HCT116 (cell line): ENCODE measurements around the gene TOLLIP. TPM values are rescaled to one million over a fixed set of nuclear protein-coding genes. Genes with fewer than 3 reads are reported as not detected.

Experiments
- ATAC-seq: fragments of 200-7000 bp; cut with Tn5 transposase; 2 replicates; pipeline ENCODE4 v1.9.1; 2020; ENCODE audit warnings: mild to moderate bottlenecking, moderate library complexity
- BruUV-seq: library from RNA; stranded (reverse); fragments of 400-500 nt; replicated peaks from 2 replicates; lab custom pipeline; 2021; lab: Mats Ljungman, UMichigan
- CTCF ChIA-PET: fragments of 300-600 bp; sonication (Branson Sonifier 250); formaldehyde crosslinking; loops from one replicate; lab custom pipeline; 2021; ENCODE audit warnings: antibody characterized with exemption; lab: Charles Lee
- POLR2A ChIA-PET: fragments of 300-600, 350-600 bp; sonication (Branson Sonifier 250); formaldehyde crosslinking; loops from one replicate; lab custom pipeline; 2021; ENCODE audit warnings: antibody characterized with exemption; lab: Charles Lee
- RAD21 ChIA-PET, 2 experiments: fragments of 300-600 bp; sonication (Branson Sonifier 250); formaldehyde crosslinking; loops; one replicate each; lab custom pipeline; 2023; ENCODE audit warnings: low total read pairs in 2 of 2; ENCODE audit not compliant: uncharacterized antibody in 2 of 2, unreplicated experiment in 2 of 2, low non-redundant PET in 1 of 2; lab: Charles Lee
- DNase-seq: peaks from one replicate; pipeline ENCODE4 v3.0.0-alpha.2; 2010; ENCODE audit warnings: low read depth, low spot score
- H2AFZ ChIP-seq: fragments of 200-600 bp; shearing (Covaris generic), sonication (generic); 2 replicates; pipeline ENCODE4 v1.6.1; 2017; ENCODE audit warnings: low read depth, mixed run types, mixed read lengths, antibody characterized with exemption, low read length; ENCODE audit not compliant: poor library complexity, severe bottlenecking
- H3K27ac ChIP-seq: 2 replicates; pipeline ENCODE4 v1.5.1; 2012; ENCODE audit warnings: low read depth, low read length
- H3K27me3 ChIP-seq: fragments of 200-600 bp; sonication (generic); 2 replicates; pipeline ENCODE4 v1.6.1; 2016; ENCODE audit warnings: mixed run types, low read length, mixed read lengths; ENCODE audit not compliant: insufficient read depth
- H3K36me3 ChIP-seq, 2 experiments: fragments of 200-500 bp in 1 of 2; fragments of 200-600 bp in 1 of 2; sonication (Bioruptor generic) in 1 of 2; sonication (generic) in 1 of 2; 2 replicates each; pipeline versions ENCODE4 v1.5.1 to v1.6.1; 2014 to 2016; ENCODE audit warnings: low read length in 2 of 2, inconsistent platforms in 1 of 2, mixed read lengths in 1 of 2, mixed run types in 1 of 2; ENCODE audit not compliant: insufficient read depth in 2 of 2, control insufficient read depth in 1 of 2
- H3K4me1 ChIP-seq, 2 experiments: fragments of 200-600 bp in 1 of 2; sonication (generic) in 1 of 2; 2 replicates each; pipeline versions ENCODE4 v1.5.1 to v1.6.1; 2012 to 2017; ENCODE audit warnings: low read length in 2 of 2, inconsistent platforms in 1 of 2, mild to moderate bottlenecking in 1 of 2, mixed read lengths in 1 of 2, mixed run types in 1 of 2, moderate library complexity in 1 of 2; ENCODE audit not compliant: insufficient read depth in 2 of 2, control insufficient read depth in 1 of 2
- H3K4me2 ChIP-seq: fragments of 200-600 bp; sonication (generic); 2 replicates; pipeline ENCODE4 v1.6.1; 2017; ENCODE audit warnings: mixed run types, low read length, mixed read lengths
- H3K4me3 ChIP-seq, 2 experiments: fragments of 200-600 bp in 1 of 2; sonication (generic) in 1 of 2; replicated peaks in 1 of 2; 2 replicates each; pipeline ENCODE4 v1.5.1; 2011 to 2016; ENCODE audit warnings: low read length in 2 of 2, control low read depth in 1 of 2, low read depth in 1 of 2, mild to moderate bottlenecking in 1 of 2, mixed read lengths in 1 of 2, mixed run types in 1 of 2
- H3K79me2 ChIP-seq: fragments of 200-600 bp; sonication (generic); 2 replicates; pipeline ENCODE4 v1.6.1; 2017; ENCODE audit warnings: mild to moderate bottlenecking, mixed run types, low read length, moderate library complexity, mixed read lengths; ENCODE audit not compliant: insufficient read depth
- H3K9ac ChIP-seq: fragments of 200-600 bp; sonication (generic); 2 replicates; pipeline ENCODE4 v1.6.1; 2016; ENCODE audit warnings: low read length, mixed read lengths
- H3K9me2 ChIP-seq: fragments of 200-600 bp; sonication (generic), shearing (Covaris generic); 2 replicates; pipeline ENCODE4 v1.6.1; 2017; ENCODE audit warnings: mixed run types, mild to moderate bottlenecking, moderate library complexity; ENCODE audit not compliant: insufficient read depth
- H3K9me3 ChIP-seq, 2 experiments: fragments of 200-500 bp in 1 of 2; fragments of 200-600 bp in 1 of 2; sonication (Bioruptor generic) in 1 of 2; sonication (generic) in 1 of 2; 2 replicates each; pipeline ENCODE4 v1.6.1; 2014 to 2017; ENCODE audit warnings: low read length in 2 of 2, mixed read lengths in 2 of 2, inconsistent platforms in 1 of 2, low read depth in 1 of 2, mild to moderate bottlenecking in 1 of 2, mixed run types in 1 of 2, moderate library complexity in 1 of 2; ENCODE audit not compliant: control insufficient read depth in 1 of 2, insufficient read depth in 1 of 2
- H4K20me1 ChIP-seq: fragments of 200-600 bp; sonication (generic), shearing (Covaris generic); 2 replicates; pipeline ENCODE4 v1.6.1; 2017; ENCODE audit warnings: mixed run types, mild to moderate bottlenecking, moderate library complexity; ENCODE audit not compliant: insufficient read depth
- CTCF ChIP-seq, 3 experiments: fragments of 200-600 bp in 1 of 3; sonication (generic) in 1 of 3; IDR thresholded peaks in 2 of 3; conservative IDR thresholded peaks in 1 of 3; 2 replicates each; pipeline ENCODE4 v1.5.1; 2012 to 2017; ENCODE audit warnings: low read depth in 2 of 3, low read length in 2 of 3, antibody characterized with exemption in 1 of 3, borderline replicate concordance in 1 of 3, control low read depth in 1 of 3, mild to moderate bottlenecking in 1 of 3, mixed read lengths in 1 of 3, mixed run types in 1 of 3, moderate library complexity in 1 of 3; ENCODE audit not compliant: insufficient read depth in 1 of 3
- REST ChIP-seq: IDR thresholded peaks from 2 replicates; pipeline ENCODE4 v1.6.1; 2012; ENCODE audit warnings: low read depth
- intact Hi-C: fragments of 100-400 bp; cut with micrococcal nuclease; formaldehyde crosslinking; loops from 2 replicates; pipeline ENCODE4 v1.10.0; 2022
- total RNA-seq: library from RNA; stranded (reverse); gene quantifications from one replicate; pipeline ENCODE4 v1.2.1, GENCODE V29; 2021; ENCODE audit not compliant: unreplicated experiment

The TOLLIP gene
- total RNA-seq, 1 experiment from 2014 or later: 28.5 TPM

- ChIA-PET CTCF (no interaction called here), POLR2A (no interaction called here), RAD21 (no interaction called here)
- Histone ChIP-seq H4K20me1 (no peaks in the 10 kb centered on the region), H3K36me3 (no peaks in the 10 kb centered on the region), H3K9me3 (no peaks in the 10 kb centered on the region), H3K4me2 (no peak overlapping the region), H3K9ac (no peak overlapping the region), H3K79me2 (no peaks in the 10 kb centered on the region), H3K4me3 (no peak overlapping the region), H2AFZ (no peak overlapping the region), H3K4me1 (no peaks in the 10 kb centered on the region), H3K9me2 (no peaks in the 10 kb centered on the region), H3K27ac (no peak overlapping the region), H3K27me3 (no peaks in the 10 kb centered on the region)
- peak in 2 of 3 experiments; percentile 17 to 36; a peak in 2 of 6 replicates for TF ChIP-seq CTCF (IDR thresholded peaks at IDR 0.05 in 2 of 3, conservative IDR thresholded peaks at IDR 0.05 in 1 of 3; ENCODE audit: borderline replicate concordance in 1 of 3, insufficient read depth in 1 of 3, low read depth in 2 of 3, low read length in 2 of 3)
- no peak for TF ChIP-seq REST
- BruUV-seq: no TSS peak
- ATAC-seq (peak; percentile 60), DNase-seq (no peak)
- intact Hi-C loops: no loop called here
Observed at GRCh38 chr11:1226986-1227550, 82.4 kb downstream of the TOLLIP start.
